Activated T-cell treated with anti-CD3 and anti-CD28 coated beads, Interleukin-2, amount 50 U/mL, for 48 hours (primary cell): ENCODE data around the gene CLEC7A.

Experiments
- DNase-seq, 2 experiments: peaks; one replicate each; pipeline ENCODE4 v3.0.0-alpha.2; 2020

Gene CLEC7A

GRCh38 chr12:10136637-10137205, 6.7 kb upstream of the CLEC7A start:
- DNase-seq: no peak

- DNase-seq: no peak
Measured at GRCh38 chr12:10135126-10135525, 5.1 kb upstream of the CLEC7A start.

GRCh38 chr12:10132850-10133370, 2.9 kb upstream of the CLEC7A start:
- no peak for DNase-seq

- no peak for DNase-seq
Measured at GRCh38 chr12:10131111-10131690, 1.2 kb upstream of the CLEC7A start.

- DNase-seq: no peak
Measured at GRCh38 chr12:10128687-10129086, 1.3 kb downstream of the CLEC7A start.

- no peak for DNase-seq
Measured at GRCh38 chr12:10126413-10126812, 3.6 kb downstream of the CLEC7A start.

GRCh38 chr12:10122689-10123088, 7.3 kb downstream of the CLEC7A start:
- DNase-seq: no peak

GRCh38 chr12:10121278-10121677, 8.7 kb downstream of the CLEC7A start:
- no peak for DNase-seq

GRCh38 chr12:10119066-10119465, 10.9 kb downstream of the CLEC7A start:
- no peak for DNase-seq

- DNase-seq: no peak
Measured at GRCh38 chr12:10115890-10116289, 14.1 kb downstream of the CLEC7A start.

GRCh38 chr12:10115311-10115710, 14.7 kb downstream of the CLEC7A start:
- no peak for DNase-seq

GRCh38 chr12:10113920-10114319, 16.1 kb downstream of the CLEC7A start:
- DNase-seq: no peak

- no peak for DNase-seq
Measured at GRCh38 chr12:10113075-10113474, 16.9 kb downstream of the CLEC7A start.

GRCh38 chr12:10111451-10111850, 18.5 kb downstream of the CLEC7A start:
- DNase-seq: no peak

GRCh38 chr12:10110256-10110844, 19.6 kb downstream of the CLEC7A start:
- DNase-seq: no peak

- no peak for DNase-seq
Measured at GRCh38 chr12:10102322-10102721, 27.7 kb downstream of the CLEC7A start.

GRCh38 chr12:10101648-10102220, 28.3 kb downstream of the CLEC7A start:
- no peak for DNase-seq

GRCh38 chr12:10101042-10101579, 28.9 kb downstream of the CLEC7A start:
- no peak for DNase-seq

- no peak for DNase-seq
Measured at GRCh38 chr12:10098791-10099190, 31.2 kb downstream of the CLEC7A start, which contains the start of gene CLEC1A. CLEC1A (minus strand) TSS chr12:10098985; CDS start chr12:10098922, 63 bp downstream.

GRCh38 chr12:10097521-10097920, 32.5 kb downstream of the CLEC7A start:
- DNase-seq: no peak

GRCh38 chr12:10095971-10096370, 34.0 kb downstream of the CLEC7A start:
- DNase-seq: no peak

GRCh38 chr12:10094646-10095395, 35.2 kb downstream of the CLEC7A start:
- DNase-seq: no peak
